HG02678 (cell line): ENCODE measurements around the gene S1PR1.
A peak's percentile ranks its signal among the peaks of the same experiment; 100 is the strongest.

Experiments
- ATAC-seq: cut with Tn5 transposase; IDR thresholded peaks from one replicate; pipeline ENCODE4 v1.9.1; 2021; ENCODE audit warnings: mild to moderate bottlenecking, moderate library complexity; ENCODE audit not compliant: unreplicated experiment

The S1PR1 gene

GRCh38 chr1:101278238-101278637 is 41.4 kb downstream of the S1PR1 start:
- no peak for ATAC-seq

GRCh38 chr1:101278845-101279244 is 42.0 kb downstream of the S1PR1 start:
- no peak for ATAC-seq

DNA sequence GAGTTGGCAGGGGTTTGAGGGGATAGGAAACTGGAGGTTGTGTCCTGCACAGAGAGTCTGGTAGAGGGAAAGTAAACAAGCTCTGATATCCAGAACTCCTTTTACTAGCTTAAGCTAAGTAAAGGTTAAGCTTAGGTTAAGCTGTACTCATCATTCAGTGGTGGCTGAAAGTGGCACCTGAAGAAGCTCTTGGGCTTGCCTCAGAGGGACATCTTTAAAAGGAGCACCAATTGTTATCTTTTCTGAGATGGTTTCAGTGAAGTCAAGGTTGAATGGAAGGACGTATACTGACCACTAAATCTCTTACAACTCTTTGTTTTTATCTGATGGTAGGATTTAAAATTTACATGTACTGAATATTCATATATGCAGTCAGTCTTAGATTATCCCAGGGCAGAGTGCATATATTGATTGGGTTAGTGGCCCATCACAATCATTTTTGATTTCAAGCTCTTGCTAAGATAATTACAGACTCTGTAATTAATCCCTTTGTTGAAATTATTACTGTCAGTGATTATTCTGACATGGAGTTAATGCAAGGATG is 43.3 kb downstream of the S1PR1 start:
- no peak for ATAC-seq

DNA sequence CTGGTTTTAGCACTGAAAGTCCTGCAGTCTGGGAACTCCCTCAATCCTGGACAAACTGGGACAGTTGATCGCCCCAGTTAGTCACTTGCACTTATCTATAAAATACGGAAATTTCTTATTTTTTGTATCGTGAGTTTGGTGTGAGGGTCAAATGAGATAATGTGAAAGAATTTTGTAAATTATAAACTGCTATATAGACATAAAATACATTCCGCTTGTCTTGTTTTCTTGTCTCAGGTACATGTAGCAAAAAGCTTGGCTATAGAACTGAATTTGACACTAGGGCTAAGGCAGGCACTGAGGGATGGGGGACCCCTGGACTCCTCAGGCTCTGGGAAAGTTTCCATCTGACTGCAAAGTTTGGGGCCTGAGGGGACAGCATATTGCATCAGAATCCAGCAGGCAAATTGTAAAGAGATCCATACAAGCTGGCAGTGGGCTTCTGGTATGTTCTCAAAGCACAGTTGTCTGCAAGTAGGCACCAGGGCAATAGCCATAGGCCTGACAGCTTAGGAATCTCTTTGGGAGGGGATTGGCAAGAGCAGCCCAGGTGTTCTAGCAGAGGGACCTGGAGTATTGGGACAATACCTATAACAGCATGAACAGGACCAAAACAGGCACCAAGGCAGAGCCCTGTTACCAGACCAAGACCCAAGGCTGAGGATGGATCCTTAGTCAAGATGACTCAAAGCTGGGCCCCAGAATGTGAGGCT is 44.3 kb downstream of the S1PR1 start:
- ATAC-seq, result no peak

DNA sequence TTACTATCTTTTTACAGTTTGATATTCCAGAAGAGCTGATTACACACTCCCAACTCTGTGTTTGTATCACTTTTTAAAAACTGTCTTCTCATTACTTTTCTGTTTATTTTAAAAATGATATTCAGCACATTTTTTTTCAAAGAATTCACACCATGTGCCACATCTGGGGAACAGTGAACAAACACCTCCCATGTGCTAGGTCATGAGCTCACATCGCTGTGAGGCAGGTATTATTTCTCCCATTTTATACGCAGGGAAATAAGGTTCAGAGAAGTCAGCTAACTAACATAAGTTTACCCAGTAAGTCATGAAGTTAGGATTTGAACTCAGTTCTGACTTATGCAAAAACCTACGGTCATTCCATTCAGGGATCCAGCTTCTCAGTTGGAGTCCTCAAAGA is 44.9 kb downstream of the S1PR1 start:
- no peak for ATAC-seq

GRCh38 chr1:101282314-101283038 is 45.7 kb downstream of the S1PR1 start:
- no peak for ATAC-seq

DNA sequence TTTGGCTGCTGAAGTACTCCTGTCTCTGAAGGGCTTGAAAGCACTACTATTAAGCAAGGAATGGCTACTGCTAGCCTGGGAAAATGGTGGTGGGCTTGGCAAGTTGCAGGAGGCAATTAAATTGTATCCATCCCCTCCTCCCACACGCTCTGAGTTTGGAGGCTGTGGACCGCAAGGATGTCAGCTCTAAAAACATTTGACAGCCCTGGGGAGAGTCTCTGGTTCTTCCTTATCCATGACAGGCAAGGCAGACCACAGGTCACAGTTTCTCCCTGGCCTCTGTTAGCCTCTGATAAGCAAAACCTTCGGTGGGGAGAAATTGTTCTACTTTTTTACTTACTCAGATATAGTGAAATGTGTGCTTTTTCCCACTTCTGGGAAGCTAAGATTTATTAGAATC is 46.6 kb downstream of the S1PR1 start:
- ATAC-seq, result no peak

DNA sequence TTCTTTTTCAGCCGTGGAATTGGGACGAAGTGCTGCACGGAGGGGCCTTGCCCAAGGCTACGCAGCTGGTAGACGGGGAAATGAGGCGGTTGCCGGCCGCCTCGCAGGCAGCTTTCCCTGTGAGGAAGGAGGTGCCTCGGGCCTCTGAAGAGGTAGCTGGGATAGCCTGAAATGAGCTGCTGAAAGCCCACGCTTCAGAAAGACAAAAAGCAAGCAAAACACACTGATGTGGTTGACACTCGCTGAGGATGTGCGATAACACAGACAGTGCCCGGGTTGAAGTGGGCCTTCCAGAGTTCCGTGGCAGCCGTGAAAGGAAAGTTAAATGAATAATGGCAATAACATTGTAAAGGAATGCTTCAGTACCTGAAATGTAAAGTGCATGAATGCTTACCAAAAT is 47.2 kb downstream of the S1PR1 start:
- ATAC-seq, result no peak

- ATAC-seq, result no peak
Observed at GRCh38 chr1:101284622-101285218, 47.9 kb downstream of the S1PR1 start.

DNA sequence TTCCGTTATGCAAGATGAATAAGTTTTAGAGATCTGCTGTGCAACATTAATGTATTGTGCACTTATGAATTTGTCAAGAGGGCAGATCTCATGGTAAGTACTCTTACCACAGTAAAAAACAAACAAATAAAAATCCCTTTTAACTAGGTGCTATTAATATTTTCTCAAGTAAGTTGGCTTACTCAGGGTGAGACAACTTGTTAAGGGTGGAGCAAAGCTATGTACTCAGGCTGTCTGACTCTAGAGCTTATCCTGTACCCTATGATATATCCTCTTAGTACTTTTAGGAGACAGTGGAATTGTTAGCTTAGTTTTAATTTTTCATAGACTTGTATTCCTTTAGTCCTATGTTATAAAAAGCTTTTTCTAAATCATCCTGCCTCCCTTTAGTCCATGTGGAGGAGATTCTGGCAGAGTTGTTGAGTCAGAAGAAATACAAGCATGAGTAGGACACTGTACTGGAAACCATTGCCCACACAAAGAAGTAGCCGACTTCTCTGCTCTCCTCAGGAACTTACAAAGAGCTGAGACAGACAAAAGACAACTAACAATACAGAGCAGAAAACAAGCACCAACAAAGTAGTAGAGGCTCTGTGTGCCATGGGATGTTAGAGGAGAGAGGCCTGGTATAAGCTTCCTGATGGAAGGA is 49.2 kb downstream of the S1PR1 start:
- no peak for ATAC-seq

DNA sequence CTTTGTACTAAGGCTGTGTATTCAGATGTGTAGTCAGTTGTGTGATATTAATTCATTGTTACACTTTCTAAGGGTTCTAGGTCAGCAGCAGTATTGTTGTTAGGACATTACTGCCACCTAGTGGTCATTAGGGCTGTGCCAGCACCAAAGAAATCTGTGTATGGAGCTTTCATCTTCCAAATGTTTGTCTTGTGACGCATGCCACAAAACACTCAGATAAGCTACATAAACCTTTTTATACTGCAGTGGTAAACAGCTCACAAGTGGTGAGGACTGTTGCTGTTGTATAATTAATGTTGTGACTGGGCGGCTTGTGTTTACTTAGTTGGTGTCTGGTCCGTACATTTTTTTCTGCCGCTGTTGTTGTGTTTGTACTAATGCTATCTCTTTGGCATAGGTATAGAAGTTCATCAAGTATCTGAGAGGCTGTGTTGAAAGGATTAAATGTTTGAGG is 51.7 kb downstream of the S1PR1 start:
- ATAC-seq, result peak; percentile 50

DNA sequence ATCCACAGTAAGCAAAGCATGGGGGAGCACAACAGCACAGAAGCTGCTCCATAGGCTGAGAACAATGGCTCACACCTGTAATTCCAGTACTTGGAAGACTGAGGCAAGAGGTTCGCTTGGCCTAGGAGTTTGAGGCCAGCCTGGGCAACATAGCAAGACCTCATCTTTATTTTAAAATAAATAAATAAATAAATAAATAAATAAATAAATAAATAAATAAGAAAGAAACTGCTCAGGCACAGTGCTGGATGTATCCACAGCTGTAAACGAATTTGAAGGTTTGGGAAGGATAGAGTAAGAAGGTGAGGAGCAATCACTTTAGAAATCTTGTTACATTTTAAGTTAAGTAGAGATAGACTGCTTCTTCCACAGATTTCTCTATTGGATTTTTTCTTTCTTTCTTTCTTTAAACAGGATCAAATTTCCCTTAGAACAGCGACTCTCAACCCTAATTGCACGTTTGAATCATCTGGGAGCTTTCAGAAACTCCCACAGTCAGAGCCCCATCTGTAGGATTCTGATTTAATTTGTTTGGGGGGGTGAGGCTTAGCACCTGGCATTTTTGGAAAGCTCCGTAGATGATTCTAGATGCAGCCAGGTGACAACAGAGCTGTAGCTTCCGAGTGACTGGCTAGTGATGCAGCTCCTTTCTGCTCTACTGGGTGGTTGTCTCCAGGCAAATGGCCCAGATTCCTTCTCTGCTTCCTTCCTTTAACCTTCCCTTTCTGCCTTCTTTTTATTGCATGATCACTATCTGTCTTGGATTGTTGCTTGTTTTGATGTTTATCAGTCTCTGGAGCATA is 53.5 kb downstream of the S1PR1 start:
- ATAC-seq, result no peak
